HG03196 (cell line): ENCODE measurements around the gene SPATC1L.
"Not testable (repeated sequence)": the region's sequence is repeated elsewhere in the genome, so short reads cannot be mapped to it uniquely, and the experiment has no call there.

Source experiments
- ATAC-seq: cut with Tn5 transposase; IDR thresholded peaks from one replicate; pipeline ENCODE4 v1.9.1; 2021; ENCODE audit not compliant: unreplicated experiment

The SPATC1L gene

GRCh38 chr21:46151989-46152926, 32.0 kb downstream of the SPATC1L start:
- ATAC-seq: no peak

- no peak for ATAC-seq
Observed at GRCh38 chr21:46151261-46151988, 32.8 kb downstream of the SPATC1L start.

- ATAC-seq: no peak
Observed at GRCh38 chr21:46150491-46151121, 33.7 kb downstream of the SPATC1L start.

- ATAC-seq: no peak
Observed at GRCh38 chr21:46150073-46150472, 34.2 kb downstream of the SPATC1L start.

- no peak for ATAC-seq
Observed at GRCh38 chr21:46149205-46149901, 34.9 kb downstream of the SPATC1L start.

GRCh38 chr21:46148106-46148505, 36.2 kb downstream of the SPATC1L start:
- no peak for ATAC-seq

GRCh38 chr21:46147429-46147828, 36.8 kb downstream of the SPATC1L start:
- not testable (repeated sequence) for ATAC-seq

- no peak for ATAC-seq
Observed at GRCh38 chr21:46146856-46147255, 37.4 kb downstream of the SPATC1L start.

- ATAC-seq: no peak
Observed at GRCh38 chr21:46145840-46146691, 38.2 kb downstream of the SPATC1L start.

- ATAC-seq: no peak
Observed at GRCh38 chr21:46145159-46145839, 39.0 kb downstream of the SPATC1L start.

- no peak for ATAC-seq
Observed at GRCh38 chr21:46144464-46145070, 39.7 kb downstream of the SPATC1L start.

- ATAC-seq: no peak
Observed at GRCh38 chr21:46142582-46143473, 41.4 kb downstream of the SPATC1L start.

- ATAC-seq: no peak
Observed at GRCh38 chr21:46141767-46142581, 42.3 kb downstream of the SPATC1L start.

- not testable (repeated sequence) for ATAC-seq
Observed at GRCh38 chr21:46140352-46141003, 43.8 kb downstream of the SPATC1L start.

- no peak for ATAC-seq
Observed at GRCh38 chr21:46139686-46140085, 44.6 kb downstream of the SPATC1L start.

GRCh38 chr21:46138383-46138970, 45.8 kb downstream of the SPATC1L start:
- no peak for ATAC-seq
